GM23248 (cell line): ENCODE data around the gene GAS7. TPM values are rescaled to one million over a fixed set of nuclear protein-coding genes. Genes with fewer than 3 reads are reported as not detected.
"Not testable (repeated sequence)": the region's sequence is repeated elsewhere in the genome, so short reads cannot be mapped to it uniquely, and the experiment has no call there.

ENCODE experiments used
- DNase-seq: peaks from one replicate; pipeline ENCODE4 v3.0.0-alpha.2; 2015
- H2AFZ ChIP-seq: fragments of 200-600 bp; sonication (generic); 2 replicates; pipeline ENCODE4 v1.6.1; 2016; ENCODE audit warnings: antibody characterized with exemption
- H3F3A ChIP-seq: fragments of 200-600 bp; sonication (generic); 2 replicates; pipeline ENCODE4 v1.6.1; 2016; ENCODE audit warnings: mild to moderate bottlenecking, antibody characterized with exemption, mixed run types; ENCODE audit not compliant: insufficient read depth
- H3K27ac ChIP-seq: fragments of 200-600 bp; sonication (generic); 2 replicates; pipeline ENCODE4 v1.5.1; 2016; ENCODE audit warnings: mild to moderate bottlenecking
- H3K27me3 ChIP-seq: fragments of 200-600 bp; sonication (generic); replicated peaks from 2 replicates; pipeline ENCODE4 v1.6.1; 2016; ENCODE audit warnings: mild to moderate bottlenecking; ENCODE audit not compliant: insufficient read depth
- H3K36me3 ChIP-seq: fragments of 200-600 bp; sonication (generic); 2 replicates; pipeline ENCODE4 v1.6.1; 2016; ENCODE audit warnings: low read depth, mild to moderate bottlenecking
- H3K4me1 ChIP-seq: fragments of 200-600 bp; sonication (generic); 2 replicates; pipeline ENCODE4 v1.6.1; 2016; ENCODE audit warnings: mild to moderate bottlenecking; ENCODE audit not compliant: insufficient read depth
- H3K4me2 ChIP-seq: fragments of 200-600 bp; sonication (generic); one replicate; pipeline ENCODE4 v1.6.1; 2016; ENCODE audit warnings: mild to moderate bottlenecking; ENCODE audit not compliant: unreplicated experiment
- H3K4me3 ChIP-seq: fragments of 200-600 bp; sonication (generic); 2 replicates; pipeline ENCODE4 v1.5.1; 2016; ENCODE audit warnings: mild to moderate bottlenecking
- H3K79me2 ChIP-seq: fragments of 200-600 bp; sonication (generic); 2 replicates; pipeline ENCODE4 v1.6.1; 2016; ENCODE audit warnings: mild to moderate bottlenecking; ENCODE audit not compliant: insufficient read depth
- H3K9ac ChIP-seq: fragments of 200-600 bp; sonication (generic); 2 replicates; pipeline ENCODE4 v1.6.1; 2016; ENCODE audit warnings: mild to moderate bottlenecking
- H3K9me2 ChIP-seq: fragments of 200-600 bp; sonication (generic); 2 replicates; pipeline ENCODE4 v1.6.1; 2016; ENCODE audit warnings: mixed run types, mild to moderate bottlenecking, moderate library complexity; ENCODE audit not compliant: insufficient read depth
- H3K9me3 ChIP-seq: fragments of 200-600 bp; sonication (generic); one replicate; pipeline ENCODE4 v1.6.1; 2017; ENCODE audit warnings: low read depth
- H4K20me1 ChIP-seq: fragments of 200-600 bp; sonication (generic); 2 replicates; pipeline ENCODE4 v1.6.0; 2016; ENCODE audit not compliant: insufficient read depth
- EZH2 ChIP-seq: fragments of 200-600 bp; sonication (generic); IDR thresholded peaks from 2 replicates; pipeline ENCODE4 v1.6.1; 2018; ENCODE audit warnings: antibody characterized with exemption, mild to moderate bottlenecking; ENCODE audit not compliant: insufficient read depth, poor library complexity, severe bottlenecking
- EZH2phosphoT487 ChIP-seq: fragments of 200-600 bp; sonication (generic); IDR thresholded peaks from 2 replicates; pipeline ENCODE4 v1.6.1; 2018; ENCODE audit warnings: antibody characterized with exemption, moderate library complexity, mild to moderate bottlenecking, low read depth; ENCODE audit not compliant: insufficient read depth
- WGBS, 2 experiments: methylation state at CpG; one replicate each; pipeline ENCODE4 v1.1.6; 2015 to 2017; ENCODE audit warnings: low lambda C conversion rate in 2 of 2, low coverage in 1 of 2; ENCODE audit errors: missing lambda C conversion rate in 2 of 2; 5-methylcytosine and 5-hydroxymethylcytosine counted together
- in situ Hi-C: fragments of 300-500 bp; cut with MboI; formaldehyde crosslinking; loops from 2 replicates; pipeline ENCODE4 v1.15.0; 2020
- polyA plus RNA-seq: library from polyadenylated mRNA; unstranded; fragments of >200 nt; fragmentation: Nextera tagmentation; extraction: Ambion mirVana; gene quantifications from 2 replicates; pipeline ENCODE4 v1.2.1, GENCODE V29; 2016
- total RNA-seq: library from RNA; depleted of rRNA; stranded (reverse); fragments of >200 nt; shearing (Covaris generic); gene quantifications from 2 replicates; pipeline ENCODE4 v1.2.3, GENCODE V29; 2014

The GAS7 gene
- total and polyA plus RNA-seq, 2 experiments from 2014 or later: 6.7 to 13.4 TPM

DNA sequence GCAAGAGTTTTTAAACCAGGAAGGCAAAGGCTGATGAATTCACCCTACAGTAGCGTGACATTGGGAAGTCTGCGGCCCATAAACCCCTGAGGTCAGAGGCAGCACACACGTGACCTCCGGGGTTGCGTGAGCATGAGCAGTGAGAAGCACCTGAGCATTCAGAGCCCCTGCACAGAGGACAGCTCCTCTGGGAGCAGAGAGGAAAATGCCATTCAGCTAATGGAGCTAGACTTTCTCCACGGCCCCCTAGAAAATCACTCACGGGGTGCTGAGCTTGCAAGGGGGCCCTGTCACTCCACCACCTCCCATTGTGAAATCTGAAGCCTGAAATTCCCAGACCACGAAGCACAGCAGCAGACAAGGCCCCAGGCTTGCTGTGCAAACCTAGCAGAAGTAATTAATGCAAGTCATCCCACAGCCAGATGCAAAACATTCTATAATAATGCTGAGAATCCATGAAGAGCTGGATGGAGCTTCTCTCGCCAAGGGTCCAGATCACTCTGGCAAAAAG is 178.4 kb downstream of the GAS7 start:
- H3K9me2 ChIP-seq: no peaks in the 10 kb centered on the region
- H3K27me3 ChIP-seq: no peaks in the 10 kb centered on the region
- no peak overlapping the region for H3K9ac ChIP-seq
- H2AFZ ChIP-seq: no peak overlapping the region
- no peak overlapping the region for H3K27ac ChIP-seq
- H3K79me2 ChIP-seq: no peaks in the 10 kb centered on the region
- no peak for TF ChIP-seq EZH2phosphoT487
- no peak for TF ChIP-seq EZH2
- H3F3A ChIP-seq: no peaks in the 10 kb centered on the region
- H3K4me2 ChIP-seq: no peak overlapping the region
- H3K4me3 ChIP-seq: no peak overlapping the region
- H3K36me3 ChIP-seq: no peaks in the 10 kb centered on the region
- in situ Hi-C loops: no loop called here
- 42 to 49% methylated on average over 9 of the region's 9 CpGs for WGBS, 2 experiments
- H4K20me1 ChIP-seq: no peaks in the 10 kb centered on the region
- no peaks in the 10 kb centered on the region for H3K9me3 ChIP-seq
- DNase-seq: no peak
- no peaks in the 10 kb centered on the region for H3K4me1 ChIP-seq

DNA sequence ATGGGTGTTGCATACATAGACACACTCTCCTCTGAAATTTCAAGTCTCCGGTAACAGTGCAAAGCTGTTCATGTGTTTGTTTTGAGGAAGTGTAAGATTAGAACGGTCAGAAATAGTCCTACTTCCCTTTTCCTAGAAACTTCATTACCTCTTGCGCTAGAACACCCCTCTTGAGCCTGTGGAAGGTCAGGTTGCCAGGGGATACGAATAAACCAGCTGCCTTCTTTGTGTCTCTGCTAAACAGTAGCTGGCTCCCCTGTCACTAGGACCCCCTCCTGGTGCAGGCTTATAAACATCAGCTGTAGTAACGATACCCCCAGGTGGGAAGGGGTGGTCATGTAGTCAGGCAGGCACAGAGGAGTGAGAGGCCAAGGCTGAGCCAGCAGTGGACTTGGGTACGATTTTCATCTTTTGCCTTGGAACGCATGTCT is 179.9 kb downstream of the GAS7 start:
- Histone ChIP-seq H3F3A (no peaks in the 10 kb centered on the region), H3K9me3 (no peaks in the 10 kb centered on the region), H4K20me1 (no peaks in the 10 kb centered on the region), H3K27ac (no peak overlapping the region), H3K9me2 (no peaks in the 10 kb centered on the region), H3K79me2 (no peaks in the 10 kb centered on the region), H3K9ac (no peak overlapping the region), H3K27me3 (no peaks in the 10 kb centered on the region), H3K36me3 (no peaks in the 10 kb centered on the region), H3K4me2 (no peak overlapping the region), H2AFZ (no peak overlapping the region), H3K4me3 (no peak overlapping the region), H3K4me1 (no peaks in the 10 kb centered on the region)
- in situ Hi-C loops: no loop called here
- no peak for DNase-seq
- WGBS, 2 experiments: 60 to 67% methylated on average over 7 of the region's 7 CpGs
- TF ChIP-seq EZH2phosphoT487 (no peak), EZH2 (no peak)

DNA sequence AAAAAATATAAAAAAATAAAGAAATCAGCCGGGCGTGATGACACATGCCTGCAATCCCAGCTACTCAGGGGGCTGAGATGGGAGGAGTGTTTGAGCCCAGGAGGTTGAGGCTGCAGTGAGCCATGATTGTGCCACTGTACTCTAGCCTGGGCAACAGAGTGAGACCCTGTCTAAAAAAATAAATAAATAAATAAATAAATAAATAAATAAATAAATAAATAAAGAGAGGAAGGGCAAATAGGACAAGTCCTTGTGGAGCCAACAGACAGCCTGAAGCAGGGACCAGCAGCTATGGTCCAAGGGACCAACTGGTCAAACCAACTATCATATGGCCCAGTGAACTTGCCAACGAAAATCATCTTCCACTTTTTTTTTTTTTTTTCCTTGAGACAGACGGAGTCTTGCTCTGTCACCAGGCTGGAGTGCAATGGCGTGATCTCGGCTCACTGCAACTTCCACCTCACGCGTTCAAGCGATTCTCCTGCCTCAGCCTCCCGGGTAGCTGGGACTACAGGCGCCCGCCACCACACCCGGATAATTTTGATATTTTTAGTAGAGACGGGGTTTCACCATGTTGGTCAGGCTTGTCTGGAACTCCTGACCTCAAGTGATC is 181.3 kb downstream of the GAS7 start:
- H3K4me3 ChIP-seq, in situ Hi-C loops, DNase-seq, H2AFZ ChIP-seq, H3K9me3 ChIP-seq, H3K9ac ChIP-seq, H3K36me3 ChIP-seq, H3F3A ChIP-seq, H3K27ac ChIP-seq, H3K9me2 ChIP-seq, H3K4me2 ChIP-seq, H4K20me1 ChIP-seq, H3K4me1 ChIP-seq, H3K27me3 ChIP-seq, H3K79me2 ChIP-seq: not testable (repeated sequence)
- 93 to 98% methylated on average over 14 of the region's 14 CpGs for WGBS, 2 experiments

DNA sequence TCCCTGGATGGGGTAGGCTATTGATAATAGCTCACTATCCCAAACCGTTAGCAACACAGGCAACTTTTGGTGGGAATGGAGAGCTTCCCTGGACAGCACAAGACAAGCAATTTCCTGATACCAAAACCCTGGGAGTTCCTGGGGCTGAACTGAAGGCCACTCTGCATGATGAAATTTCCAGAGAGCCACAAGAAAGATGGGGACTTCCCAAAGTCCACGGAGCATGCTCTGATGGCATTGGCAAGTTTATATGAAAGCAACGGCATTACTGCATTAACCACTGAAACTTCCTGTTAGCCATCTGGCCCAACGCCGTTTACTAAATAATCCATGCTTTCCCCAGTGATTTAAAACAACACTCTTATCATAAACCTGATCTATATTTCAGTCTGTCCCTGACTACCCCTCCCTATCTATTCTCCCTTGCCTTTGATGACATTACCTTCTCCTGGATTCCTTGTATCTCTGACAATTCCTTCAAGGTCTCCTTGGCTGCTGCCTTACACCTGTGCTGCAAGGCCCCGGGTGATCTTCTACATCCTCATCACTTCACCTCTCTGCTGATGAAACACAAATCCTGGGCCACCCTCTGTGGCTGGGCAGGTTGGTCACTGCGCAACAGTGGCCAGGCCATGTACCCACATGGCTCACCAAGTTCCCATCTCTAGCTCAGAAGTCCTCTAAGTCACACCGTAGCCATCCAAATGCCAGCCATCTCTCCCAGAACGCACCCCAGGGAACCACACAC is 184.9 kb downstream of the GAS7 start:
- Histone ChIP-seq H2AFZ (peak overlapping the region; percentile 56; the same call in 1 of the 2 replicates), H3K9ac (no peak overlapping the region), H3K27me3 (no peaks in the 10 kb centered on the region), H4K20me1 (no peaks in the 10 kb centered on the region), H3K4me2 (no peak overlapping the region), H3K9me3 (no peaks in the 10 kb centered on the region), H3K79me2 (no peaks in the 10 kb centered on the region; the same call in 1 of the 2 replicates), H3K27ac (no peak overlapping the region), H3F3A (no peaks in the 10 kb centered on the region), H3K9me2 (no peaks in the 10 kb centered on the region), H3K36me3 (no peaks in the 10 kb centered on the region), H3K4me3 (no peak overlapping the region), H3K4me1 (no peaks in the 10 kb centered on the region)
- TF ChIP-seq EZH2phosphoT487 (no peak), EZH2 (no peak)
- 52 to 58% methylated on average over 9 of the region's 9 CpGs for WGBS, 2 experiments
- peak; percentile 36 for DNase-seq
- in situ Hi-C loops: no loop called here
